ENCODE data around the gene MYO9B.

The MYO9B gene

GRCh38 chr19:17063428-17063827 is 12.1 kb upstream of the MYO9B start:
- Histone ChIP-seq H3K9me2 (replicated peaks; ENCODE audit: insufficient read depth, low read length) (no peaks in the 10 kb centered on the region), H3K27ac (ENCODE audit: low read depth, low read length) (no peak overlapping the region), H3K4me2 (ENCODE audit: low read depth, low read length, poor library complexity, severe bottlenecking) (no peak overlapping the region), H3K36me3 (ENCODE audit: low read length) (peaks cover 13% of the 10 kb centered on the region; the same call in 1 of the 2 replicates), H3K27me3 (ENCODE audit: low read length) (no peaks in the 10 kb centered on the region), H2AFZ (ENCODE audit: low read depth, low read length, severe bottlenecking) (no peak overlapping the region), H3K9ac (ENCODE audit: low read length) (no peak overlapping the region), H4K20me1 (ENCODE audit: low read depth, low read length) (peaks cover 21% of the 10 kb centered on the region; the same call in 1 of the 2 replicates), H3F3A (ENCODE audit: insufficient read depth) (peaks cover 7% of the 10 kb centered on the region; the same call in 1 of the 2 replicates), H3K79me2 (ENCODE audit: insufficient read depth, low read length) (peaks cover 74% of the 10 kb centered on the region), H3K4me3 (ENCODE audit: insufficient read depth, low read length, poor library complexity, severe bottlenecking) (no peak overlapping the region), H3K9me3 (ENCODE audit: insufficient read depth, low read length) (no peaks in the 10 kb centered on the region)
- TF ChIP-seq CTCF (IDR thresholded peaks at IDR 0.05; ENCODE audit: insufficient read depth, low read length, poor library complexity, severe bottlenecking) (no peak), EZH2phosphoT487 (conservative IDR thresholded peaks at IDR 0.05; ENCODE audit: low read length) (no peak)

GRCh38 chr19:17069193-17069592 is 6.4 kb upstream of the MYO9B start:
- Histone ChIP-seq H3K9me2 (replicated peaks; ENCODE audit: insufficient read depth, low read length) (no peaks in the 10 kb centered on the region), H3K79me2 (ENCODE audit: insufficient read depth, low read length) (peaks cover 83% of the 10 kb centered on the region), H4K20me1 (ENCODE audit: low read depth, low read length) (peaks cover 11% of the 10 kb centered on the region; the same call in 1 of the 2 replicates), H3K27ac (ENCODE audit: low read depth, low read length) (no peak overlapping the region), H3K4me3 (ENCODE audit: insufficient read depth, low read length, poor library complexity, severe bottlenecking) (no peak overlapping the region), H3F3A (ENCODE audit: insufficient read depth) (peaks cover 11% of the 10 kb centered on the region; the same call in 1 of the 2 replicates), H3K36me3 (ENCODE audit: low read length) (peaks cover 7% of the 10 kb centered on the region; the same call in 1 of the 2 replicates), H3K27me3 (ENCODE audit: low read length) (no peaks in the 10 kb centered on the region), H3K9me3 (ENCODE audit: insufficient read depth, low read length) (no peaks in the 10 kb centered on the region), H3K4me2 (ENCODE audit: low read depth, low read length, poor library complexity, severe bottlenecking) (no peak overlapping the region), H3K9ac (ENCODE audit: low read length) (no peak overlapping the region), H2AFZ (ENCODE audit: low read depth, low read length, severe bottlenecking) (no peak overlapping the region)
- TF ChIP-seq CTCF (IDR thresholded peaks at IDR 0.05; ENCODE audit: insufficient read depth, low read length, poor library complexity, severe bottlenecking) (no peak), EZH2phosphoT487 (conservative IDR thresholded peaks at IDR 0.05; ENCODE audit: low read length) (no peak)

GRCh38 chr19:17070421-17070820 is 5.2 kb upstream of the MYO9B start:
- H2AFZ ChIP-seq (ENCODE audit: low read depth, low read length, severe bottlenecking): no peak overlapping the region
- no peak overlapping the region for H3K4me3 ChIP-seq (ENCODE audit: insufficient read depth, low read length, poor library complexity, severe bottlenecking)
- no peaks in the 10 kb centered on the region for H3K9me3 ChIP-seq (ENCODE audit: insufficient read depth, low read length)
- H4K20me1 ChIP-seq (ENCODE audit: low read depth, low read length): 0 out of 2 replicates have a peak, but pooled peaks cover 5% of the 10 kb centered on the region
- peaks cover 3% of the 10 kb centered on the region; the same call in 1 of the 2 replicates for H3K36me3 ChIP-seq (ENCODE audit: low read length)
- no peaks in the 10 kb centered on the region for H3K9me2 ChIP-seq (replicated peaks; ENCODE audit: insufficient read depth, low read length)
- no peaks in the 10 kb centered on the region for H3K27me3 ChIP-seq (ENCODE audit: low read length)
- H3K4me2 ChIP-seq (ENCODE audit: low read depth, low read length, poor library complexity, severe bottlenecking): no peak overlapping the region
- TF ChIP-seq EZH2phosphoT487 (conservative IDR thresholded peaks at IDR 0.05; ENCODE audit: low read length): no peak
- no peak for TF ChIP-seq CTCF (IDR thresholded peaks at IDR 0.05; ENCODE audit: insufficient read depth, low read length, poor library complexity, severe bottlenecking)
- no peak overlapping the region for H3K9ac ChIP-seq (ENCODE audit: low read length)
- peaks cover 17% of the 10 kb centered on the region; the same call in 1 of the 2 replicates for H3F3A ChIP-seq (ENCODE audit: insufficient read depth)
- H3K79me2 ChIP-seq (ENCODE audit: insufficient read depth, low read length): peaks cover 79% of the 10 kb centered on the region
- no peak overlapping the region for H3K27ac ChIP-seq (ENCODE audit: low read depth, low read length)
